A549 (cell line): ENCODE measurements around the gene SLC38A11. TPM values are rescaled to one million over a fixed set of nuclear protein-coding genes. Genes with fewer than 3 reads are reported as not detected.
A peak's percentile ranks its signal among the peaks of the same experiment; 100 is the strongest.

ENCODE experiments used
- ATAC-seq, 2 experiments: fragments of 200-7000 bp in 1 of 2; fragments of >200 bp in 1 of 2; cut with Nextera tagmentation in 1 of 2; cut with Tn5 transposase in 1 of 2; 3 replicates each; pipeline versions ENCODE4 v1.8.0 to v1.9.1; 2018 to 2020; ENCODE audit warnings: mild to moderate bottlenecking in 1 of 2, moderate library complexity in 1 of 2
- CTCF ChIA-PET: fragments of 300-600 bp; sonication (Branson Sonifier 250); formaldehyde crosslinking; extraction: SDS; loops from one replicate; lab custom pipeline; 2021; ENCODE audit warnings: antibody characterized with exemption, inconsistent platforms; lab: Yijun Ruan, JAX
- POLR2A ChIA-PET: fragments of 350-600 bp; formaldehyde crosslinking; extraction: SDS; loops from one replicate; lab custom pipeline; 2021; ENCODE audit warnings: antibody characterized with exemption, inconsistent platforms; lab: Yijun Ruan, JAX
- DNase-seq, 2 experiments: peaks; one replicate each; pipeline versions ENCODE4 v3.0.0 to v3.0.0-alpha.2; 2011 to 2016; ENCODE audit warnings: low read depth in 1 of 2, low spot score in 1 of 2
- FAIRE-seq: peaks from 2 replicates; lab custom pipeline; 2011; peaks lifted over from hg19 to GRCh38; lab: Jason Lieb, UNC
- H3K27ac ChIP-seq, 2 experiments: fragments of >200 bp; sonication (Bioruptor Twin); formaldehyde crosslinking; 3 replicates each; pipeline ENCODE4 v1.5.1; 2016 to 2017
- H3K4me1 ChIP-seq: fragments of >200 bp; sonication (Bioruptor Twin); formaldehyde crosslinking; 3 replicates; pipeline ENCODE4 v1.6.1; 2016
- H3K4me2 ChIP-seq: fragments of >200 bp; sonication (Bioruptor Twin); formaldehyde crosslinking; 3 replicates; pipeline ENCODE4 v1.6.1; 2016
- H3K4me3 ChIP-seq: fragments of >200 bp; sonication (Bioruptor Twin); formaldehyde crosslinking; 3 replicates; pipeline ENCODE4 v1.5.1; 2016
- H3K9me3 ChIP-seq: fragments of >200 bp; sonication (Bioruptor Twin); formaldehyde crosslinking; 3 replicates; pipeline ENCODE4 v1.6.1; 2016
- CBX8 ChIP-seq: fragments of 200-600 bp; sonication (generic); IDR thresholded peaks from 2 replicates; pipeline ENCODE4 v1.6.1; 2016
- EHF ChIP-seq: fragments of 250-450 bp; sonication (Bioruptor Pico); IDR thresholded peaks from 2 replicates; pipeline ENCODE4 v1.5.0; 2020; ENCODE audit warnings: mild to moderate bottlenecking
- ELK1 ChIP-seq: fragments of 150-350 bp; IDR thresholded peaks from 2 replicates; pipeline ENCODE4 v1.6.1; 2014; ENCODE audit warnings: low read depth, mild to moderate bottlenecking, low read length
- EP300 ChIP-seq, 2 experiments: fragments of >200 bp; sonication (Bioruptor Twin); formaldehyde crosslinking; IDR thresholded peaks; 2 replicates in 1 of 2; 3 replicates in 1 of 2; pipeline ENCODE4 v1.6.1; 2016 to 2017
- FOSL2 ChIP-seq, 2 experiments: fragments of 450-650 bp in 1 of 2; fragments of >200 bp in 1 of 2; sonication (Bioruptor Twin) in 1 of 2; formaldehyde crosslinking; IDR thresholded peaks; 2 replicates each; pipeline versions ENCODE4 v1.5.0 to v1.6.1; 2016 to 2020; ENCODE audit warnings: mild to moderate bottlenecking in 1 of 2, moderate library complexity in 1 of 2
- GATA3 ChIP-seq: IDR thresholded peaks from 2 replicates; pipeline ENCODE4 v1.6.1; 2012; ENCODE audit warnings: borderline replicate concordance
- HOXA7 ChIP-seq: fragments of 250-450 bp; sonication (Bioruptor Pico); IDR thresholded peaks from 2 replicates; pipeline ENCODE4 v1.5.0; 2020; ENCODE audit warnings: mild to moderate bottlenecking, moderate library complexity
- HOXB5 ChIP-seq: fragments of 250-450 bp; sonication (Bioruptor Pico); IDR thresholded peaks from 2 replicates; pipeline ENCODE4 v1.5.0; 2020; ENCODE audit warnings: mild to moderate bottlenecking, moderate library complexity
- MAFK ChIP-seq: fragments of 450-650 bp; IDR thresholded peaks from 2 replicates; pipeline ENCODE4 v1.6.1; 2014; ENCODE audit not compliant: partially characterized antibody
- NR3C1 ChIP-seq: fragments of >200 bp; sonication (Bioruptor Twin); formaldehyde crosslinking; IDR thresholded peaks from 3 replicates; pipeline ENCODE4 v1.6.1; 2017
- PHF8 ChIP-seq: fragments of 200-600 bp; sonication (generic); IDR thresholded peaks from 2 replicates; pipeline ENCODE4 v1.6.1; 2016; ENCODE audit warnings: low read depth, mild to moderate bottlenecking, antibody characterized with exemption, moderate library complexity, borderline replicate concordance
- POLR2A ChIP-seq: IDR thresholded peaks from 2 replicates; pipeline ENCODE4 v1.6.1; 2012; ENCODE audit warnings: mild to moderate bottlenecking, low read length
- POLR2AphosphoS2 ChIP-seq: conservative IDR thresholded peaks from 2 replicates; pipeline ENCODE4 v1.6.1; 2012; ENCODE audit warnings: low read length, improper control_type of control experiment, inconsistent platforms
- REST ChIP-seq: fragments of 200-600 bp; sonication (generic); IDR thresholded peaks from 2 replicates; pipeline ENCODE4 v1.6.1; 2016; ENCODE audit warnings: antibody characterized with exemption, mild to moderate bottlenecking, moderate library complexity
- RFX5 ChIP-seq: fragments of 450-650 bp; IDR thresholded peaks from 2 replicates; pipeline ENCODE4 v1.7.1; 2014; ENCODE audit warnings: antibody characterized with exemption, mild to moderate bottlenecking, moderate library complexity
- SMC3 ChIP-seq: fragments of >200 bp; sonication (Bioruptor Twin); formaldehyde crosslinking; IDR thresholded peaks from 3 replicates; pipeline ENCODE4 v1.6.1; 2018; ENCODE audit warnings: inconsistent platforms
- USF2 ChIP-seq: fragments of 450-650 bp; IDR thresholded peaks from 2 replicates; pipeline ENCODE4 v1.6.1; 2014; ENCODE audit warnings: antibody characterized with exemption
- ZC3H11A ChIP-seq: fragments of 450-650 bp; IDR thresholded peaks from 2 replicates; pipeline ENCODE4 v1.6.1; 2014; ENCODE audit warnings: antibody characterized with exemption, mild to moderate bottlenecking
- WGBS: methylation state at CpG from one replicate; pipeline ENCODE4 v1.1.6; 2017; ENCODE audit errors: missing lambda C conversion rate; 5-methylcytosine and 5-hydroxymethylcytosine counted together
- polyA plus RNA-seq, 4 experiments: library from polyadenylated mRNA; depleted of rRNA in 3 of 4; stranded (reverse); fragments of >200 nt; fragmentation: RNase III in 1 of 4; extraction: RNeasy Plus Mini Kit Qiagen cat#74134 plus additional on column Dnase treatment in 1 of 4; gene quantifications; 2 replicates in 3 of 4; 3 replicates in 1 of 4; pipeline ENCODE4 v1.2.3, GENCODE V29; 2011 to 2017
- TF ChIP-seq, protein P1 (sequence below): IDR thresholded peaks from 2 replicates; pipeline ENCODE4 v1.6.1; 2012

Gene SLC38A11
- polyA plus RNA-seq, 2 of the 4 experiments (the other 2 are of a cell fraction): 0.05 to 0.22 TPM

DNA sequence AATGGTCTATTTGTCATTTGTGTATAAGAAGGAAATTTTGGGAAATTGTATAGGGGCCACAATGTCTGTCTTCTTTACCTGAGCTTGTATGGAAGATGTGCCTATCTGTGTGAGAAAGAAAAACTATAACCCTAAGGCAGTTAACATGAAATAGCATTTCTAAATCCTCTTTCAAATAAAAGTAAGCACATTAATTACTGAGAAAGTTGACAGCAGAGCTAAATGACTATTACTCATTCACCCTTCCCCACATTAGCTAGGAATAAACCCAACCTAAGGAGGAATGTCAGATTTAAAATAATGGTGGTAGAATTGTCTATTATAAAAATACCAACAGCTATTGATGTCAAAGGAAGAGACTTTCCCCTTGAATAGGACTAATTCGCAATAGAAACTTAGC is 56.2 kb downstream of the SLC38A11 start:
- Histone ChIP-seq H3K9me3 (no peaks in the 10 kb centered on the region), H3K4me3 (no peak overlapping the region), H3K27ac (peak overlapping the region in 1 of 2 experiments; percentile 16; a peak in 1 of 6 replicates)
- POLR2A ChIA-PET: interaction anchor here (1.0 kb wide), 1 partner anchor 57 kb away, joined by 5 read pairs; the partner anchor contains the start of gene COBLL1
- FAIRE-seq: no peak
- no peak for TF ChIP-seq SMC3
- TF ChIP-seq MAFK: no peak
- TF ChIP-seq EP300 (IDR thresholded peaks at IDR 0.05): no peak
- TF ChIP-seq CBX8: no peak
- TF ChIP-seq USF2: no peak
- no peak for TF ChIP-seq EHF (CRISPR knock-in tag)
- TF ChIP-seq RFX5: no peak
- no peak for TF ChIP-seq NR3C1
- TF ChIP-seq ELK1: no peak
- TF ChIP-seq REST: no peak
- TF ChIP-seq HOXB5 (CRISPR knock-in tag): no peak
- TF ChIP-seq POLR2AphosphoS2: no peak
- no peak for TF ChIP-seq POLR2A
- TF ChIP-seq, all 56 proteins: peak for 0
- 98% methylated on average over 1 of the region's 1 CpG for WGBS
- peaks cover 32% of the 10 kb centered on the region for H3K4me1 ChIP-seq
- DNase-seq (no peak), ATAC-seq (no peak)
- CTCF ChIA-PET: interaction anchor here (1.0 to 1.1 kb wide), 2 partner anchors 14 to 57 kb away, joined by 3 to 4 read pairs; partner anchors contain the start of gene COBLL1
- no peak overlapping the region; the same call in 2 of the 3 replicates for H3K4me2 ChIP-seq

DNA sequence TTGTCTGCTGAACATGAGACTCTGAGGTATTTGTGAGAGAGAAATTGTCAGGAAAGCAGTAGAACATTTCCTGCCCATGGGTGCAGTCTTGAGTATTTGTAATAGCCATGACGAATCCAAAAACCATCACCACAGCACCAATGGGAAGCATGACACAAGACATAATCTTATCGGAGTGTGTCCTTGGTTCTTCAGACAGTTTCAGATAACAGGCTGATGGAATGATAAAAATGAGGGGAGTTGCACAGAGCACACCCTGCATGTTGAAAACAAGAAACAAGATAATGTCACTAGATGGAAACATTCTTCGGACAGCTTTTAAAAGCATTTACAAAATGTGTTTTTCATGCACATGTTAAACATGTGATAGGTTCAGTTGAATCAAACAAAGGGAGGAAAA is 56.9 kb downstream of the SLC38A11 start:
- TF ChIP-seq, protein P1, sequence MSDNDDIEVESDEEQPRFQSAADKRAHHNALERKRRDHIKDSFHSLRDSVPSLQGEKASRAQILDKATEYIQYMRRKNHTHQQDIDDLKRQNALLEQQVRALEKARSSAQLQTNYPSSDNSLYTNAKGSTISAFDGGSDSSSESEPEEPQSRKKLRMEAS: peak; percentile 43; the same call in 1 of the 2 replicates
- TF ChIP-seq HOXA7 (CRISPR knock-in tag): no peak
- TF ChIP-seq GATA3: peak; percentile 74
- TF ChIP-seq PHF8: no peak
- no peak for TF ChIP-seq ZC3H11A
- TF ChIP-seq CBX8: no peak
- no peak for TF ChIP-seq FOSL2 (IDR thresholded peaks at IDR 0.05)
- peak; percentile 28; the same call in 1 of the 2 replicates for TF ChIP-seq FOSL2 (CRISPR knock-in tag; IDR thresholded peaks at IDR 0.05)
- TF ChIP-seq, all 56 proteins: peak for 3
- Histone ChIP-seq H3K4me2 (peak overlapping the region; percentile 39), H3K27ac (peak overlapping the region; percentile 44 to 50; a peak in 3 of 6 replicates), H3K4me1 (peaks cover 32% of the 10 kb centered on the region), H3K4me3 (no peak overlapping the region), H3K9me3 (no peaks in the 10 kb centered on the region)
- ATAC-seq (peak; percentile 91 to 93), DNase-seq (peak; percentile 10 to 81), FAIRE-seq (peak; percentile 68)
- POLR2A ChIA-PET: interaction anchor here (1.0 kb wide), 1 partner anchor 56 kb away, joined by 5 read pairs; the partner anchor contains the start of gene COBLL1
- WGBS: 16% methylated on average over 3 of the region's 3 CpGs
- CTCF ChIA-PET: interaction anchor here (1.0 to 1.1 kb wide), 2 partner anchors 15 to 56 kb away, joined by 3 to 4 read pairs; partner anchors contain the start of gene COBLL1
